OCI-LY1 (cell line): Measurements from ENCODE around the gene ACTRT2.

Experiments used
- H2AFZ ChIP-seq: fragments of 200-600 bp; sonication (generic), shearing (Covaris generic); 2 replicates; pipeline ENCODE4 v1.6.0; 2014; ENCODE audit warnings: antibody characterized with exemption, mild to moderate bottlenecking, low read length
- H3F3A ChIP-seq: fragments of 200-600 bp; sonication (generic), shearing (Covaris generic); 2 replicates; pipeline ENCODE4 v1.6.0; 2014; ENCODE audit warnings: mild to moderate bottlenecking, antibody characterized with exemption, low read length, moderate library complexity; ENCODE audit not compliant: insufficient read depth
- H3K27ac ChIP-seq: fragments of 200-600 bp; sonication (generic); 2 replicates; pipeline ENCODE4 v1.5.1; 2014; ENCODE audit warnings: low read length, mixed run types, mild to moderate bottlenecking, low read depth; ENCODE audit not compliant: poor library complexity, severe bottlenecking
- H3K27me3 ChIP-seq: fragments of 200-600 bp; sonication (generic); 2 replicates; pipeline ENCODE4 v1.6.0; 2014; ENCODE audit warnings: antibody characterized with exemption, mild to moderate bottlenecking, low read length, moderate library complexity; ENCODE audit not compliant: insufficient read depth
- H3K36me3 ChIP-seq: fragments of 200-600 bp; sonication (generic); 2 replicates; pipeline ENCODE4 v1.6.1; 2014; ENCODE audit warnings: mild to moderate bottlenecking, antibody characterized with exemption, low read length, moderate library complexity, mixed read lengths; ENCODE audit not compliant: insufficient read depth
- H3K4me1 ChIP-seq: fragments of 200-600 bp; sonication (generic); 2 replicates; pipeline ENCODE4 v1.5.1; 2014; ENCODE audit warnings: mild to moderate bottlenecking, low read length, moderate library complexity; ENCODE audit not compliant: insufficient read depth, severe bottlenecking
- H3K4me2 ChIP-seq: fragments of 200-600 bp; sonication (generic), shearing (Covaris generic); 2 replicates; pipeline ENCODE4 v1.6.1; 2014; ENCODE audit warnings: low read length
- H3K4me3 ChIP-seq: fragments of 200-600 bp; sonication (generic); 2 replicates; pipeline ENCODE4 v1.5.1; 2014; ENCODE audit warnings: low read length, low read depth, mild to moderate bottlenecking, mixed read lengths; ENCODE audit not compliant: poor library complexity, severe bottlenecking
- H3K79me2 ChIP-seq: fragments of 200-600 bp; shearing (Covaris generic); 2 replicates; pipeline ENCODE4 v1.6.1; 2016; ENCODE audit warnings: mixed run types, low read length, mixed read lengths; ENCODE audit not compliant: insufficient read depth
- H3K9ac ChIP-seq: fragments of 200-600 bp; sonication (generic), shearing (Covaris generic); 2 replicates; pipeline ENCODE4 v1.6.1; 2014; ENCODE audit warnings: mild to moderate bottlenecking, low read length, mixed read lengths
- H3K9me2 ChIP-seq: fragments of 200-600 bp; sonication (generic), shearing (Covaris generic); 2 replicates; pipeline ENCODE4 v1.6.1; 2014; ENCODE audit warnings: low read depth, mild to moderate bottlenecking, low read length, mixed read lengths
- H3K9me3 ChIP-seq: fragments of 200-600 bp; shearing (Covaris generic); 2 replicates; pipeline ENCODE4 v1.6.1; 2014; ENCODE audit warnings: low read length, mixed read lengths
- H4K20me1 ChIP-seq: fragments of 200-600 bp; sonication (generic), shearing (Covaris generic); 2 replicates; pipeline ENCODE4 v1.6.0; 2016; ENCODE audit warnings: mild to moderate bottlenecking, low read length; ENCODE audit not compliant: insufficient read depth
- CTCF ChIP-seq: fragments of 200-600 bp; sonication (generic), shearing (Covaris generic); IDR thresholded peaks from 2 replicates; pipeline ENCODE4 v1.5.1; 2017; ENCODE audit warnings: mild to moderate bottlenecking, antibody characterized with exemption, low read length, moderate library complexity, mixed read lengths
- EZH2 ChIP-seq: fragments of 200-600 bp; sonication (generic), shearing (Covaris generic); IDR thresholded peaks from 2 replicates; pipeline ENCODE4 v1.8.0; 2017; ENCODE audit warnings: borderline replicate concordance, mixed run types, mild to moderate bottlenecking, antibody characterized with exemption, low read length, moderate library complexity, mixed read lengths

ACTRT2 gene

GRCh38 chr1:2982615-2983318 is 38.5 kb upstream of the ACTRT2 start:
- no peaks in the 10 kb centered on the region for H3K9me2 ChIP-seq
- no peaks in the 10 kb centered on the region for H3F3A ChIP-seq
- TF ChIP-seq CTCF (no peak), EZH2 (no peak)
- H3K4me2 ChIP-seq: no peak overlapping the region
- no peaks in the 10 kb centered on the region for H3K4me1 ChIP-seq
- H4K20me1 ChIP-seq: no peaks in the 10 kb centered on the region
- H2AFZ ChIP-seq: no peak overlapping the region
- no peak overlapping the region for H3K27ac ChIP-seq
- H3K27me3 ChIP-seq: no peaks in the 10 kb centered on the region
- no peaks in the 10 kb centered on the region for H3K36me3 ChIP-seq
- H3K79me2 ChIP-seq: no peaks in the 10 kb centered on the region
- no peak overlapping the region for H3K9ac ChIP-seq
- no peaks in the 10 kb centered on the region for H3K9me3 ChIP-seq
- no peak overlapping the region for H3K4me3 ChIP-seq

GRCh38 chr1:2983319-2983705 is 38.0 kb upstream of the ACTRT2 start:
- Histone ChIP-seq H3K4me3 (no peak overlapping the region), H4K20me1 (no peaks in the 10 kb centered on the region), H3F3A (no peaks in the 10 kb centered on the region), H3K4me1 (no peaks in the 10 kb centered on the region), H3K4me2 (no peak overlapping the region), H3K27ac (no peak overlapping the region), H3K79me2 (no peaks in the 10 kb centered on the region), H3K36me3 (no peaks in the 10 kb centered on the region), H3K27me3 (no peaks in the 10 kb centered on the region), H3K9ac (no peak overlapping the region), H2AFZ (no peak overlapping the region), H3K9me2 (no peaks in the 10 kb centered on the region), H3K9me3 (no peaks in the 10 kb centered on the region)
- TF ChIP-seq CTCF: no peak

GRCh38 chr1:2983706-2984398 is 37.4 kb upstream of the ACTRT2 start:
- no peak overlapping the region for H3K4me2 ChIP-seq
- no peak overlapping the region for H3K4me3 ChIP-seq
- no peak overlapping the region for H3K9ac ChIP-seq
- H3K79me2 ChIP-seq: no peaks in the 10 kb centered on the region
- TF ChIP-seq CTCF: no peak
- TF ChIP-seq EZH2: no peak
- no peaks in the 10 kb centered on the region for H3K36me3 ChIP-seq
- H3F3A ChIP-seq: no peaks in the 10 kb centered on the region
- H3K27ac ChIP-seq: no peak overlapping the region
- no peaks in the 10 kb centered on the region for H4K20me1 ChIP-seq
- H3K27me3 ChIP-seq: no peaks in the 10 kb centered on the region
- no peaks in the 10 kb centered on the region for H3K9me3 ChIP-seq
- H2AFZ ChIP-seq: no peak overlapping the region
- no peaks in the 10 kb centered on the region for H3K9me2 ChIP-seq
- no peaks in the 10 kb centered on the region for H3K4me1 ChIP-seq
